Activated CD4-positive, alpha-beta memory T cell treated with anti-CD3 and anti-CD28 coated beads for 36 hours (primary cell): ENCODE data around the gene GOLGA6L22. TPM values are rescaled to one million over a fixed set of nuclear protein-coding genes. Genes with fewer than 3 reads are reported as not detected.
"Not testable (repeated sequence)": the region's sequence is repeated elsewhere in the genome, so short reads cannot be mapped to it uniquely, and the experiment has no call there.

ENCODE experiments used
- CTCF ChIA-PET: fragments of 350-600 bp; sonication (Branson Sonifier 250); formaldehyde crosslinking; loops from one replicate; lab custom pipeline; 2021; ENCODE audit warnings: antibody characterized with exemption, inconsistent platforms; lab: Charles Lee
- POLR2A ChIA-PET: fragments of 350-600 bp; sonication (Branson Sonifier 250); formaldehyde crosslinking; loops from one replicate; lab custom pipeline; 2021; ENCODE audit warnings: antibody characterized with exemption; lab: Charles Lee
- DNase-seq: peaks from one replicate; pipeline ENCODE4 v3.0.0-alpha.2; 2020
- H3K27ac Mint-ChIP-seq: one replicate; pipeline ENCODE4 v1.8.0; 2021; ENCODE audit warnings: mixed read lengths
- H3K27me3 Mint-ChIP-seq: one replicate; pipeline ENCODE4 v1.8.0; 2021; ENCODE audit warnings: mixed read lengths
- H3K36me3 Mint-ChIP-seq: one replicate; pipeline ENCODE4 v1.8.0; 2021; ENCODE audit warnings: mixed read lengths
- H3K4me1 Mint-ChIP-seq: one replicate; pipeline ENCODE4 v1.8.0; 2021; ENCODE audit warnings: low read depth, mixed read lengths
- H3K4me3 Mint-ChIP-seq: one replicate; pipeline ENCODE4 v1.8.0; 2021; ENCODE audit warnings: mild to moderate bottlenecking, mixed read lengths
- H3K9me3 Mint-ChIP-seq: one replicate; pipeline ENCODE4 v1.8.0; 2021; ENCODE audit warnings: mixed read lengths
- intact Hi-C: fragments of 100-400 bp; cut with micrococcal nuclease; formaldehyde crosslinking; loops from one replicate; pipeline ENCODE4 v1.15.1; 2023
- total RNA-seq, 2 experiments: library from RNA; stranded (reverse); gene quantifications; one replicate each; pipeline ENCODE4 v1.2.3, GENCODE V29; 2021

GOLGA6L22 gene
- total RNA-seq, 2 experiments from 2014 or later = not detected

DNA sequence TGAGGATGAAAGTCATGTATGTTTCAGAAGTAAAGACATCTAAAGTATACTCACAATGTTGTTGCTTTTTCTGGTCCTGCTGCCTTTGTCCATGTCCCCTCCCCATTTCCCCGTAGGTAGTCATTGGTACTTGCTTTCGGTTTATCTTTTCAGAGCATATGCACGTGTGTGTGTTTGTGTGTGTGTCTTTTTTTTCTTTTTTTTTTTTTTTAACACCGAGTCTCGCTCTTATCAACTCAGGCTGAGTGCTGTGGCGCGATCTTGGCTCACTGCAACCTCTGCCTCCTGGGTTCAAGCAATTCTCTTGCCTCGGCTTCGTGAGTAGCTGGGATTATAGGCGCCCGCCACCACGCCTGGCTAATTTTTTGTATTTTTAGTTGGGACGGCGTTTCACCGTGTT lies 57.4 kb downstream of the GOLGA6L22 start:
- intact Hi-C loops, CTCF ChIA-PET, DNase-seq, H3K4me1 Mint-ChIP-seq, H3K36me3 Mint-ChIP-seq, POLR2A ChIA-PET, H3K27me3 Mint-ChIP-seq, H3K27ac Mint-ChIP-seq, H3K4me3 Mint-ChIP-seq, H3K9me3 Mint-ChIP-seq: not testable (repeated sequence)
